Measurements from ENCODE around the gene SLC6A17. TPM values are rescaled to one million over a fixed set of nuclear protein-coding genes. Genes with fewer than 3 reads are reported as not detected.

The SLC6A17 gene
- total RNA-seq, 2 donors from 2014 or later = 0.07 TPM; not detected in 1

DNA sequence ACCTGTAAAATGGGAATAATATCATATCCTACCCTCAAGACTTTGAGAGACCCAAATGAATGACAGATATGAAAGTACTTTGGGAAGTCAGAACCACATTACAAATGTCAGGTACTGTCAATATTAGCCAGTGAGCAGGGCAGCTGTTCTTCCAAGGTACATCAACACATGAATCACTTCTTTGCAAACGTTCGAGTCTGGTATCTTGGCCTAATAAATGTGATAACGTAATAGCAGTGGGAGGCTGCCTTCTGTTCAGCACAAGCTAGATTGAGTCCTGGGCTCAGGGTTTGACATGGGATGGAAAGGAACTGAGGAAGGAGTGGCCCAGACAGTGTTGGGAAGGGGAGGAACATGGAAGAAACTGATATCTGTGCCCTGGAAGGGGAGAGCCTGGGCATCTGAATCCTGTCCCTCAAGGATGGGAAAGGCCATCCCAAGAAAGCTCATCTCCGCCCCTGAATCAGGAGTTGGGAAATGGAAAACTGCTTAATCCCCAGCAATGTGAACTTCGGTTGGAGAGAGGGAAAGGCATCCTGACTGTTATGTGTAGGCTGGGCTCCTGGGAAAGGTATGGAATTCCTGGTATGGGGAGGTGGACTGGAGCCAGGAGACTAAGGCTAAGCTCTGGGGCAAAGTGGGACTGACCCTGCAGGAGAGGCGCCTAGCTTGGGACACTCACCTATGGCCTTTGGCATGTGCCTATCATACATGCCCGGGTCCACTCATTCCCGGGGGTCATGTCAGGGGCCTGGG lies 74.1 kb downstream of the SLC6A17 start:
- TF ChIP-seq, protein P1, sequence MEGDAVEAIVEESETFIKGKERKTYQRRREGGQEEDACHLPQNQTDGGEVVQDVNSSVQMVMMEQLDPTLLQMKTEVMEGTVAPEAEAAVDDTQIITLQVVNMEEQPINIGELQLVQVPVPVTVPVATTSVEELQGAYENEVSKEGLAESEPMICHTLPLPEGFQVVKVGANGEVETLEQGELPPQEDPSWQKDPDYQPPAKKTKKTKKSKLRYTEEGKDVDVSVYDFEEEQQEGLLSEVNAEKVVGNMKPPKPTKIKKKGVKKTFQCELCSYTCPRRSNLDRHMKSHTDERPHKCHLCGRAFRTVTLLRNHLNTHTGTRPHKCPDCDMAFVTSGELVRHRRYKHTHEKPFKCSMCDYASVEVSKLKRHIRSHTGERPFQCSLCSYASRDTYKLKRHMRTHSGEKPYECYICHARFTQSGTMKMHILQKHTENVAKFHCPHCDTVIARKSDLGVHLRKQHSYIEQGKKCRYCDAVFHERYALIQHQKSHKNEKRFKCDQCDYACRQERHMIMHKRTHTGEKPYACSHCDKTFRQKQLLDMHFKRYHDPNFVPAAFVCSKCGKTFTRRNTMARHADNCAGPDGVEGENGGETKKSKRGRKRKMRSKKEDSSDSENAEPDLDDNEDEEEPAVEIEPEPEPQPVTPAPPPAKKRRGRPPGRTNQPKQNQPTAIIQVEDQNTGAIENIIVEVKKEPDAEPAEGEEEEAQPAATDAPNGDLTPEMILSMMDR (conservative IDR thresholded peaks at IDR 0.05) = no peak
- Mint-ChIP-seq H3K9me3 (no peaks in the 10 kb centered on the region), H3K4me3 (no peak overlapping the region), H3K27ac (no peak overlapping the region), H3K4me1 (no peaks in the 10 kb centered on the region), H3K27me3 (ENCODE audit: insufficient read depth) (no peaks in the 10 kb centered on the region), H3K36me3 (ENCODE audit: low read depth) (peaks cover 6% of the 10 kb centered on the region)
- Histone ChIP-seq H3K27ac (ENCODE audit: low read depth, low read length) (no peak overlapping the region), H3K4me1 (ENCODE audit: control insufficient read depth, insufficient read depth, low read length) (no peaks in the 10 kb centered on the region), H3K9me3 (ENCODE audit: control insufficient read depth, low read length) (no peaks in the 10 kb centered on the region), H3K4me3 (ENCODE audit: low read length) (no peak overlapping the region), H3K9ac (ENCODE audit: extremely low read depth, low read length, poor library complexity, severe bottlenecking) (no peak overlapping the region), H3K27me3 (ENCODE audit: control insufficient read depth, insufficient read depth, low read length, poor library complexity, severe bottlenecking) (no peaks in the 10 kb centered on the region), H3K36me3 (ENCODE audit: control insufficient read depth, insufficient read depth, low read length) (no peaks in the 10 kb centered on the region)
- 92 to 94% methylated on average over 6 to 8 of the region's 8 CpGs for WGBS, 2 experiments (ENCODE audit: insufficient coverage in 1 of 2, insufficient read length in 1 of 2)
- DNase-seq = no peak

DNA sequence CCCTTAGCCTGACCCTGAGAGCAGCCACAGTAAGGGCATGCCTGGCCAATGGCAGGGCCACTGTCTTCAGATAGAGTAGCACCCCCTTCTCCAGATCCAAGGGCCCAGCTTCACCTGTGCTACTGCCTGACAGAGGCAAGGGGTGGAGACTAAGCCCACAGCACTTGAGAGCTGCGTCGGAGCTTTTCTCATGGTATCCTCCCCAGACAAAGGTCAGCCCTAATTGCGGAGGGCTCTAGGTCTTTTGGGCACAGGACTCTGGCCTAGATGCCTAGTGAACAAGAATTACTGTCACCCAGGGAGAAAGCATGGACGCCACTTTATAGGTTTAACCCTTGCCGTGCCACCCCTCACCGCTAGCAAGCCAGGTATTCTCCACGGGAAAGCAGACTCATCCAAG lies 74.9 kb downstream of the SLC6A17 start:
- WGBS, 2 experiments (ENCODE audit: insufficient coverage in 1 of 2, insufficient read length in 1 of 2) = 84 to 85% methylated on average over 3 to 7 of the region's 7 CpGs
- DNase-seq = no peak
- H3K4me3 ChIP-seq (ENCODE audit: low read length) = no peak overlapping the region
- TF ChIP-seq, protein P1 (conservative IDR thresholded peaks at IDR 0.05) = no peak
- H3K9me3 ChIP-seq (ENCODE audit: control insufficient read depth, low read length) = no peaks in the 10 kb centered on the region
- no peaks in the 10 kb centered on the region for H3K4me1 Mint-ChIP-seq
- H3K36me3 Mint-ChIP-seq (ENCODE audit: low read depth) = peaks cover 6% of the 10 kb centered on the region
- H3K4me1 ChIP-seq (ENCODE audit: control insufficient read depth, insufficient read depth, low read length) = no peaks in the 10 kb centered on the region
- no peak overlapping the region for H3K27ac Mint-ChIP-seq
- H3K4me3 Mint-ChIP-seq = no peak overlapping the region
- no peaks in the 10 kb centered on the region for H3K9me3 Mint-ChIP-seq
- H3K27me3 Mint-ChIP-seq (ENCODE audit: insufficient read depth) = no peaks in the 10 kb centered on the region
- H3K36me3 ChIP-seq (ENCODE audit: control insufficient read depth, insufficient read depth, low read length) = no peaks in the 10 kb centered on the region
- H3K9ac ChIP-seq (ENCODE audit: extremely low read depth, low read length, poor library complexity, severe bottlenecking) = no peak overlapping the region
- no peak overlapping the region for H3K27ac ChIP-seq (ENCODE audit: low read depth, low read length)
- H3K27me3 ChIP-seq (ENCODE audit: control insufficient read depth, insufficient read depth, low read length, poor library complexity, severe bottlenecking) = no peaks in the 10 kb centered on the region

DNA sequence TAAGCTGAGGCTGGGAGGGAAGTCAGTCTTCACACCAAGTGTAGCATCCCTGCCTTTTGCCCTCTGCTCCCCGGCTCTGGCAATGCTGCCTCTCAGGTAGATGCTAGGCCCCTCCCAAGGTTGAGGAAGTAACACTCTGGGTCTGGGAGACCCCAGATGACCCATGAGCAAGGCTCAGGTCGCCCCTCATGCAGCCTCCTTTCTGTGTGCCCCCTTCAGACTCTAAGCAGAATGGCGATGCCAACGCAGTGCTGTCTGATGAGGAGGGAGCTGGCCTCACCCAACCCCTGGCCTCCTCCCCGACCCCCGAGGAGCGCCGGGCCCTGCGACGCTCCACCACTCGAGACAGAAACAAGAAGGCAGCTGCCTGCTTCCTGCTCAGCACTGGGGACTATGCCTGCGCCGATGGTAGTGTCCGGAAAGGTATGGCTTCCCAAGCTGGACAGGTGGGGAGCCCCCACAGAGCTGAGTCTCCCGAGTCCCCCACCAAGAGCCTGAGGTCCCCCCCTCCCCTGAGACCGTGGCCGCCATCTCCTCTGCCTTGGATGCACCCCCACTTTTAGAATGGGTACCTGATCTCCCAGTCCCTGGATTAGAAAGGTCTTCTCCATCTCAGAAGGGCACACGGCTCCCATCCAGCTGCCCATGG lies 75.6 kb downstream of the SLC6A17 start:
- TF ChIP-seq, protein P1 (conservative IDR thresholded peaks at IDR 0.05) = no peak
- Histone ChIP-seq H3K36me3 (ENCODE audit: control insufficient read depth, insufficient read depth, low read length) (no peaks in the 10 kb centered on the region), H3K9me3 (ENCODE audit: control insufficient read depth, low read length) (no peaks in the 10 kb centered on the region), H3K27ac (ENCODE audit: low read depth, low read length) (no peak overlapping the region), H3K27me3 (ENCODE audit: control insufficient read depth, insufficient read depth, low read length, poor library complexity, severe bottlenecking) (no peaks in the 10 kb centered on the region), H3K4me1 (ENCODE audit: control insufficient read depth, insufficient read depth, low read length) (no peaks in the 10 kb centered on the region), H3K9ac (ENCODE audit: extremely low read depth, low read length, poor library complexity, severe bottlenecking) (no peak overlapping the region), H3K4me3 (ENCODE audit: low read length) (no peak overlapping the region)
- no peaks in the 10 kb centered on the region for H3K27me3 Mint-ChIP-seq (ENCODE audit: insufficient read depth)
- H3K4me1 Mint-ChIP-seq = no peaks in the 10 kb centered on the region
- WGBS, 2 experiments (ENCODE audit: insufficient coverage in 1 of 2, insufficient read length in 1 of 2) = 93 to 94% methylated on average over 9 to 18 of the region's 18 CpGs
- DNase-seq = no peak
- no peak overlapping the region for H3K27ac Mint-ChIP-seq
- H3K4me3 Mint-ChIP-seq = no peak overlapping the region
- peaks cover 6% of the 10 kb centered on the region for H3K36me3 Mint-ChIP-seq (ENCODE audit: low read depth)
- no peaks in the 10 kb centered on the region for H3K9me3 Mint-ChIP-seq

All from endodermal cell (in vitro differentiated cells).